K562 (cell line): Measurements from ENCODE around the gene ALDH8A1. TPM values are rescaled to one million over a fixed set of nuclear protein-coding genes. Genes with fewer than 3 reads are reported as not detected.

Experiments
- ATAC-seq: fragments of 200-7000 bp; cut with Tn5 transposase; 3 replicates; pipeline ENCODE4 v1.9.1; 2020; ENCODE audit warnings: moderate library complexity
- BruUV-seq: library from RNA; stranded (reverse); fragments of 400-500 nt; replicated peaks from 2 replicates; lab custom pipeline; 2021; lab: Mats Ljungman, UMichigan
- CTCF ChIA-PET: fragments of 300-600 bp; formaldehyde crosslinking; extraction: SDS; loops from one replicate; lab custom pipeline; 2021; ENCODE audit warnings: low intra/inter-chr PET ratio; lab: Yijun Ruan, JAX
- POLR2A ChIA-PET: fragments of 300-600, 350-650 bp; sonication (Branson Sonifier 250); formaldehyde crosslinking; extraction: SDS; loops from one replicate; lab custom pipeline; 2021; ENCODE audit warnings: antibody characterized with exemption, inconsistent platforms; lab: Yijun Ruan, JAX
- DNase-seq, 4 experiments: peaks; one replicate each; pipeline versions ENCODE4 v3.0.0 to v3.0.0-alpha.2; 2011 to 2018; ENCODE audit warnings: low spot score in 3 of 4, mixed read lengths in 3 of 4; ENCODE audit errors: extremely low read depth in 1 of 4
- FAIRE-seq: peaks from 2 replicates; lab custom pipeline; 2011; peaks lifted over from hg19 to GRCh38; lab: Jason Lieb, UNC
- H2AFZ ChIP-seq: 2 replicates; pipeline ENCODE4 v1.6.0; 2011; ENCODE audit warnings: low read depth, low read length, control low read depth, inconsistent platforms
- H3K27ac ChIP-seq: fragments of 200-600 bp; 3 replicates; pipeline ENCODE4 v1.8.0; 2011; ENCODE audit warnings: low read depth, mild to moderate bottlenecking, control low read depth, inconsistent platforms, low read length, moderate library complexity, mixed read lengths; ENCODE audit errors: extremely low read depth
- H3K27me3 ChIP-seq, 2 experiments: fragments of 300-600 bp in 1 of 2; 2 replicates in 1 of 2; 3 replicates in 1 of 2; pipeline versions ENCODE4 v1.6.0 to v1.8.0; 2011; ENCODE audit warnings: inconsistent platforms in 2 of 2, low read length in 2 of 2, mild to moderate bottlenecking in 1 of 2, mixed read lengths in 1 of 2, moderate library complexity in 1 of 2; ENCODE audit not compliant: control insufficient read depth in 2 of 2, insufficient read depth in 2 of 2
- H3K36me3 ChIP-seq: fragments of 300-600 bp; 3 replicates; pipeline ENCODE4 v1.8.0; 2011; ENCODE audit warnings: mild to moderate bottlenecking, low read length, inconsistent platforms; ENCODE audit not compliant: control insufficient read depth, insufficient read depth
- H3K4me1 ChIP-seq, 2 experiments: fragments of 200-600 bp in 1 of 2; replicated peaks in 1 of 2; 2 replicates in 1 of 2; 3 replicates in 1 of 2; pipeline versions ENCODE4 v1.5.1 to v1.8.0; 2011; ENCODE audit warnings: inconsistent platforms in 2 of 2, low read length in 2 of 2, mild to moderate bottlenecking in 1 of 2, mixed read lengths in 1 of 2, moderate library complexity in 1 of 2; ENCODE audit not compliant: control insufficient read depth in 2 of 2, insufficient read depth in 2 of 2
- H3K4me2 ChIP-seq: 2 replicates; pipeline ENCODE4 v1.6.1; 2011; ENCODE audit warnings: low read length, control low read depth, inconsistent platforms, mixed read lengths; ENCODE audit not compliant: insufficient read depth
- H3K4me3 ChIP-seq: fragments of 200-600 bp; sonication (generic), shearing (Covaris generic); 2 replicates; pipeline ENCODE4 v1.5.1; 2016; ENCODE audit warnings: control low read depth, inconsistent platforms
- H3K79me2 ChIP-seq: fragments of 200-600 bp; 3 replicates; pipeline ENCODE4 v1.8.0; 2011; ENCODE audit warnings: low read length, inconsistent platforms; ENCODE audit not compliant: control insufficient read depth, insufficient read depth
- H3K9ac ChIP-seq, 2 experiments: 2 replicates each; pipeline versions ENCODE4 v1.6.0 to v1.6.1; 2011; ENCODE audit warnings: low read depth in 2 of 2, low read length in 2 of 2, control low read depth in 1 of 2, inconsistent platforms in 1 of 2, mild to moderate bottlenecking in 1 of 2, mixed read lengths in 1 of 2; ENCODE audit not compliant: insufficient read depth in 1 of 2
- H3K9me1 ChIP-seq: one replicate; pipeline ENCODE4 v1.6.0; 2011; ENCODE audit warnings: inconsistent platforms, mild to moderate bottlenecking, low read length, moderate library complexity; ENCODE audit not compliant: control insufficient read depth, insufficient read depth
- H3K9me3 ChIP-seq: replicated peaks from 2 replicates; pipeline ENCODE4 v1.5.1; 2011; ENCODE audit warnings: low read depth, low read length, inconsistent platforms; ENCODE audit not compliant: control insufficient read depth, insufficient read depth
- H4K20me1 ChIP-seq: replicated peaks from 2 replicates; pipeline ENCODE4 v1.6.1; 2011; ENCODE audit warnings: low read length, inconsistent platforms, mixed read lengths; ENCODE audit not compliant: control insufficient read depth, insufficient read depth
- BMI1 ChIP-seq: fragments of 150-350 bp; IDR thresholded peaks from 2 replicates; pipeline ENCODE4 v1.6.1; 2014; ENCODE audit warnings: low read length
- ETV5 ChIP-seq: sonication (generic); formaldehyde crosslinking; IDR thresholded peaks from 2 replicates; pipeline ENCODE4 v1.4.0; 2020; ENCODE audit warnings: low read depth, mild to moderate bottlenecking, missing genetic modification reagents
- GTF2A2 ChIP-seq: IDR thresholded peaks from 2 replicates; pipeline ENCODE4 v1.6.1; 2016; ENCODE audit warnings: mild to moderate bottlenecking, missing genetic modification characterization, missing compliant biosample characterization
- ILF3 ChIP-seq: fragments of 450-650 bp; IDR thresholded peaks from 2 replicates; pipeline ENCODE4 v1.6.1; 2018; ENCODE audit warnings: antibody characterized with exemption, mild to moderate bottlenecking, moderate library complexity, borderline replicate concordance
- NR2F6 ChIP-seq: fragments of 450-650 bp; formaldehyde crosslinking; IDR thresholded peaks from 2 replicates; pipeline ENCODE4 v1.4.0; 2020; ENCODE audit warnings: mild to moderate bottlenecking
- PTBP1 ChIP-seq: fragments of 200-400 bp; formaldehyde crosslinking; IDR thresholded peaks from 2 replicates; pipeline ENCODE4 v1.6.1; 2017; ENCODE audit warnings: low read depth, low read length
- RAD21 ChIP-seq, 2 experiments: fragments of 250-450 bp in 1 of 2; fragments of 450-650 bp in 1 of 2; sonication (Bioruptor Pico) in 1 of 2; formaldehyde crosslinking in 1 of 2; IDR thresholded peaks in 1 of 2; conservative IDR thresholded peaks in 1 of 2; 2 replicates each; pipeline versions ENCODE4 v1.4.0 to v1.8.0; 2020 to 2022; ENCODE audit warnings: mild to moderate bottlenecking in 2 of 2, moderate library complexity in 1 of 2
- REST ChIP-seq, 2 experiments: fragments of 450-650 bp; formaldehyde crosslinking in 1 of 2; IDR thresholded peaks; 2 replicates each; pipeline versions ENCODE4 v1.4.0 to v1.6.1; 2014 to 2020; ENCODE audit warnings: mild to moderate bottlenecking in 2 of 2, borderline replicate concordance in 1 of 2, low read depth in 1 of 2
- SMARCE1 ChIP-seq: fragments of 450-650 bp; IDR thresholded peaks from 2 replicates; pipeline ENCODE4 v1.7.1; 2016; ENCODE audit warnings: mild to moderate bottlenecking
- ZBTB12 ChIP-seq: fragments of 250-450 bp; sonication (Bioruptor Pico); IDR thresholded peaks from 2 replicates; pipeline ENCODE4 v1.4.0; 2020
- ZNF436 ChIP-seq: fragments of 250-450, 450-650 bp; sonication (Bioruptor Pico); formaldehyde crosslinking; IDR thresholded peaks from 2 replicates; pipeline ENCODE4 v1.7.0; 2020; ENCODE audit warnings: mild to moderate bottlenecking
- in situ Hi-C: fragments of 300-500 bp; cut with MboI; formaldehyde crosslinking; loops from 4 replicates; pipeline ENCODE4 v1.15.0; 2018; ENCODE audit warnings: inconsistent platforms, mixed read lengths
- intact Hi-C: fragments of 100-400 bp; cut with micrococcal nuclease; formaldehyde crosslinking; loops from 2 replicates; pipeline ENCODE4 v1.14.2; 2022
- polyA plus RNA-seq, 8 experiments: library from polyadenylated mRNA; depleted of rRNA in 4 of 8; stranded (reverse) in 5 of 8; unstranded in 3 of 8; fragments of >200 nt; fragmentation: Nextera tagmentation in 2 of 8; fragmentation: Illumina TruSeq in 1 of 8; extraction: Ambion mirVana in 2 of 8; extraction: Trizol in 1 of 8; gene quantifications; 2 replicates each; pipeline versions ENCODE4 v1.2.1 to v1.2.3, GENCODE V29; 2011 to 2014; ENCODE audit warnings: inconsistent platforms in 1 of 8, missing spikeins in 1 of 8
- total RNA-seq, 7 experiments: library from RNA; depleted of rRNA in 6 of 7; stranded (reverse); fragments of >200 nt in 6 of 7; fragmentation: Illumina TruSeq in 2 of 7; extraction: Trizol in 2 of 7; gene quantifications; 2 replicates each; pipeline versions ENCODE4 v1.2.1 to v1.2.3, GENCODE V29; 2011 to 2021; ENCODE audit warnings: low replicate concordance in 1 of 7

The ALDH8A1 gene
- total and polyA plus RNA-seq, 9 of the 15 experiments (the other 6 are each of a cell fraction or from before 2014, with no cell fraction given) = 0.03 to 0.18 (median 0.04) TPM; not detected in 2

- Histone ChIP-seq H3K4me1 (no peaks in the 10 kb centered on the region), H3K9me1 (no peaks in the 10 kb centered on the region), H3K4me3 (no peak overlapping the region), H3K36me3 (peaks cover 62% of the 10 kb centered on the region), H3K27me3 (no peaks in the 10 kb centered on the region), H3K9me3 (no peaks in the 10 kb centered on the region), H3K79me2 (no peaks in the 10 kb centered on the region), H3K4me2 (no peak overlapping the region), H3K9ac (no peak overlapping the region), H4K20me1 (no peaks in the 10 kb centered on the region), H2AFZ (no peak overlapping the region), H3K27ac (no peak overlapping the region)
- TF ChIP-seq ZNF436 (no peak), ZBTB12 (CRISPR knock-in tag) (no peak), RAD21 (CRISPR knock-in tag; conservative IDR thresholded peaks at IDR 0.05 in 1 of 2, IDR thresholded peaks at IDR 0.05 in 1 of 2) (no peak), ETV5 (CRISPR knock-in tag) (no peak), REST (IDR thresholded peaks at IDR 0.05; ENCODE audit: borderline replicate concordance) (no peak), REST (CRISPR knock-in tag; IDR thresholded peaks at IDR 0.05; ENCODE audit: low read depth) (no peak), SMARCE1 (no peak), ILF3 (no peak), GTF2A2 (tag) (no peak), PTBP1 (no peak), BMI1 (no peak), NR2F6 (CRISPR knock-in tag) (no peak)
- ChIA-PET CTCF (no interaction called here), POLR2A (interaction anchor here (0.6 kb wide), 1 partner anchor 8 kb away, joined by 3 read pairs; no protein-coding TSS in a partner anchor)
- DNase-seq = no peak
- ATAC-seq = no peak
- in situ Hi-C loops (no loop called here), intact Hi-C loops (no loop called here)
- FAIRE-seq = no peak
- BruUV-seq = no TSS peak
Measured at GRCh38 chr6:134962421-134962820, 12.5 kb upstream of the ALDH8A1 start.
